SK-N-SH (cell line): ENCODE results near the gene PTTG1IP. TPM values are rescaled to one million over a fixed set of nuclear protein-coding genes. Genes with fewer than 3 reads are reported as not detected.
A peak's percentile ranks its signal among the peaks of the same experiment; 100 is the strongest.

Experiments used
- CTCF ChIA-PET: fragments of 300-600, 350-600 bp; formaldehyde crosslinking; extraction: SDS; loops from one replicate; lab custom pipeline; 2021; lab: Yijun Ruan, JAX
- POLR2A ChIA-PET: fragments of 350-600 bp; sonication (Branson Sonifier 250); formaldehyde crosslinking; extraction: SDS; loops from one replicate; lab custom pipeline; 2020; ENCODE audit warnings: antibody characterized with exemption, inconsistent platforms; lab: Yijun Ruan, JAX
- DNase-seq: peaks from one replicate; pipeline ENCODE4 v3.0.0; 2012
- H2AFZ ChIP-seq: fragments of 200-600 bp; sonication (generic); 2 replicates; pipeline ENCODE4 v1.8.1; 2016; ENCODE audit warnings: antibody characterized with exemption, mild to moderate bottlenecking, low read depth
- H3F3A ChIP-seq: fragments of 200-600 bp; sonication (generic); replicated peaks from 2 replicates; pipeline ENCODE3; 2016; ENCODE audit warnings: antibody characterized with exemption, mild to moderate bottlenecking; ENCODE audit not compliant: insufficient read depth
- H3K27ac ChIP-seq, 2 experiments: fragments of 200-500 bp in 1 of 2; fragments of 200-600 bp in 1 of 2; sonication (Bioruptor generic) in 1 of 2; sonication (generic), shearing (Covaris generic) in 1 of 2; 2 replicates each; pipeline versions ENCODE4 v1.5.1 to v1.6.1; 2014 to 2016; ENCODE audit warnings: low read depth in 2 of 2, inconsistent platforms in 1 of 2, low read length in 1 of 2, mild to moderate bottlenecking in 1 of 2, mixed read lengths in 1 of 2
- H3K27me3 ChIP-seq: fragments of 200-600 bp; sonication (generic), shearing (Covaris generic); 2 replicates; pipeline ENCODE4 v1.6.1; 2016; ENCODE audit warnings: mixed run types; ENCODE audit not compliant: insufficient read depth
- H3K36me3 ChIP-seq, 2 experiments: fragments of 200-500 bp in 1 of 2; fragments of 200-600 bp in 1 of 2; sonication (Bioruptor generic) in 1 of 2; sonication (generic) in 1 of 2; replicated peaks in 1 of 2; 2 replicates each; pipeline versions ENCODE3 to v1.5.1; 2014 to 2016; ENCODE audit warnings: low read length in 1 of 2, mild to moderate bottlenecking in 1 of 2; ENCODE audit not compliant: insufficient read depth in 2 of 2, control insufficient read depth in 1 of 2
- H3K4me1 ChIP-seq, 2 experiments: fragments of 200-500 bp in 1 of 2; fragments of 200-600 bp in 1 of 2; sonication (Bioruptor generic) in 1 of 2; sonication (generic), shearing (Covaris generic) in 1 of 2; 2 replicates each; pipeline versions ENCODE4 v1.5.1 to v1.6.1; 2014 to 2016; ENCODE audit warnings: low read depth in 1 of 2, low read length in 1 of 2, mixed run types in 1 of 2; ENCODE audit not compliant: insufficient read depth in 2 of 2, control insufficient read depth in 1 of 2
- H3K4me2 ChIP-seq: fragments of 200-600 bp; sonication (generic), shearing (Covaris generic); 2 replicates; pipeline ENCODE4 v1.6.1; 2017; ENCODE audit warnings: mixed run types
- H3K4me3 ChIP-seq, 2 experiments: fragments of 200-500 bp in 1 of 2; fragments of 200-600 bp in 1 of 2; sonication (Bioruptor generic) in 1 of 2; sonication (generic), shearing (Covaris generic) in 1 of 2; 2 replicates each; pipeline versions ENCODE4 v1.5.1 to v1.8.1; 2014 to 2016; ENCODE audit warnings: low read depth in 2 of 2, inconsistent platforms in 1 of 2, low read length in 1 of 2, mild to moderate bottlenecking in 1 of 2, mixed read lengths in 1 of 2, moderate library complexity in 1 of 2
- H3K79me2 ChIP-seq: fragments of 200-600 bp; sonication (generic); 2 replicates; pipeline ENCODE4 v1.8.1; 2017; ENCODE audit warnings: mild to moderate bottlenecking; ENCODE audit not compliant: insufficient read depth
- H3K9ac ChIP-seq: fragments of 200-600 bp; sonication (generic); 2 replicates; pipeline ENCODE4 v1.6.1; 2017; ENCODE audit warnings: mixed run types
- H3K9me2 ChIP-seq: fragments of 200-600 bp; sonication (generic); 2 replicates; pipeline ENCODE4 v1.6.1; 2017; ENCODE audit warnings: mixed run types
- H3K9me3 ChIP-seq: fragments of 200-600 bp; sonication (generic); 2 replicates; pipeline ENCODE4 v1.6.1; 2017; ENCODE audit warnings: mixed run types, mild to moderate bottlenecking, moderate library complexity
- H4K20me1 ChIP-seq: fragments of 200-600 bp; sonication (generic); 2 replicates; pipeline ENCODE4 v1.6.1; 2017; ENCODE audit warnings: mild to moderate bottlenecking, mixed run types; ENCODE audit not compliant: insufficient read depth
- CHD2 ChIP-seq: fragments of 150-350 bp; IDR thresholded peaks from 2 replicates; pipeline ENCODE4 v1.6.1; 2018; ENCODE audit warnings: low read length; ENCODE audit not compliant: partially characterized antibody
- ELF1 ChIP-seq: IDR thresholded peaks from 2 replicates; pipeline ENCODE4 v1.4.0; 2012
- FOSL2 ChIP-seq: IDR thresholded peaks from 2 replicates; pipeline ENCODE4 v1.4.0; 2012; ENCODE audit warnings: low read depth, mild to moderate bottlenecking, moderate library complexity, borderline replicate concordance
- FOXJ3 ChIP-seq: sonication (generic); formaldehyde crosslinking; IDR thresholded peaks from 2 replicates; pipeline ENCODE4 v1.5.1; 2020; ENCODE audit warnings: mild to moderate bottlenecking, missing genetic modification reagents
- GABPA ChIP-seq: IDR thresholded peaks from 2 replicates; pipeline ENCODE4 v1.4.0; 2012; ENCODE audit warnings: low read depth, mild to moderate bottlenecking
- MXI1 ChIP-seq: IDR thresholded peaks from 2 replicates; pipeline ENCODE4 v1.6.1; 2012; ENCODE audit warnings: mild to moderate bottlenecking, low read depth, low read length, improper control_type of control experiment
- NRF1 ChIP-seq: IDR thresholded peaks from 2 replicates; pipeline ENCODE4 v1.6.1; 2012; ENCODE audit warnings: low read depth, mild to moderate bottlenecking, low read length
- POLR2AphosphoS5 ChIP-seq: IDR thresholded peaks from 2 replicates; pipeline ENCODE4 v1.6.1; 2012; ENCODE audit warnings: low read depth, low read length
- RCOR1 ChIP-seq: fragments of 150-350 bp; IDR thresholded peaks from 2 replicates; pipeline ENCODE4 v1.6.1; 2017; ENCODE audit warnings: antibody characterized with exemption, low read length
- SIN3A ChIP-seq: IDR thresholded peaks from 2 replicates; pipeline ENCODE4 v1.6.1; 2012; ENCODE audit warnings: low read depth, mild to moderate bottlenecking, low read length, moderate library complexity, borderline replicate concordance
- TAF1 ChIP-seq: IDR thresholded peaks from 2 replicates; pipeline ENCODE4 v1.6.1; 2012; ENCODE audit warnings: low read depth, mild to moderate bottlenecking, low read length, moderate library complexity, borderline replicate concordance
- YY1 ChIP-seq: IDR thresholded peaks from 2 replicates; pipeline ENCODE4 v1.4.0; 2012; ENCODE audit warnings: low read depth, mild to moderate bottlenecking
- WGBS: methylation state at CpG from one replicate; pipeline ENCODE4 v1.1.6; 2017; ENCODE audit warnings: low lambda C conversion rate; 5-methylcytosine and 5-hydroxymethylcytosine counted together
- polyA plus RNA-seq, 3 experiments: library from polyadenylated mRNA; depleted of rRNA; stranded (reverse); fragments of >200 nt; gene quantifications; 2 replicates each; pipeline ENCODE4 v1.2.3, GENCODE V29; 2012
- TF ChIP-seq, protein P1 (sequence below): IDR thresholded peaks from 2 replicates; pipeline ENCODE4 v1.6.1; 2012; ENCODE audit warnings: mild to moderate bottlenecking, low read depth, low read length, moderate library complexity
- TF ChIP-seq, protein P2 (sequence below): IDR thresholded peaks from 2 replicates; pipeline ENCODE4 v1.4.0; 2012; ENCODE audit warnings: low read depth
- TF ChIP-seq, protein P3 (sequence below): fragments of 150-350 bp; IDR thresholded peaks from 2 replicates; pipeline ENCODE4 v1.6.1; 2016; ENCODE audit warnings: mild to moderate bottlenecking, low read depth, low read length

The PTTG1IP gene
- polyA plus RNA-seq, 1 of the 3 experiments (the other 2 are of a cell fraction) = 171 TPM

DNA sequence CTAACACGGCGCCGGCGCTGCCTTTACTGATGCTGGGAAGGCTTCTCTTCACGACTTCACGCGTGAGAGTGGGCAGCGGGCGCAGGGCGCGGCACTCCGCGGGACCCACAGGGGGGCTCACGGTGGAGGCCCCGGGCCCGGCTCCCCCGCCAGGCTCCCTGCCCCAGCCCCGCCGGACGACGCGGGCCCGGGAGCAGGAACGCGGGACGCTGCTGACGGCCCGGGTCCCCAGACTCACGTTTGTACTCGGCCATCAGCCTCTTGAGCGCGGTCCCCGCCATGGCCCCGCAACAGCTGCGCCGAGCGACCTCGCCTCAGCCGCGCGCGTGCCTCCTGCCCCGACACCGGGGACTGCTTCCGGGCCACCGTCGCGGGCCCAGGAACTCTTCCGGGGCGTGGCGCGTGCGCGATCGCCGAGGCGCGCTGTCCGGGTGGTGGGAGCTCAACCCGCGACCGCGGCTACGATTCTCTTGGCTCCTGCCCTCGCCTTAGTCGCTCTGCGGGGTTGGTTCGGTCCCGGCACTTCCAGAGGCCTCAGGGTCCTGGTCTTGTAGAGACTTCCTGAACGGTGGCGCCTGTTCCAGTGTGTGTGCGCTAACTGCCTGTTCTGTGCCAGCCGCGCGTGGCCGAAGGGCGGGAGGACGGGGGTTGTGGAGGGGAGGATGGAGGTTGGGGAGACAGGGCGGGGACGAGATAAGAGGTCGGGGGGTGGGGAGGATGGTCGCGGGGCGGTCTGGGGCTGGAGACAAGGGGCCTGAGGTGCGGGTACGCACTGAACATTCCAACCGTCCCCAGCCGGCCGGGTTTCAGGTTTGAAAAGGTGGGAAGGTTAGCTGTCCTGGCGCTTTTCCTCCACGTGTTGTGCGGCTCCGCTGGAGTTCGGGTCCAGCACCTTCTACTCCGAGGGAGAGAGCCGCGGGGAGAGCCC is 71.8 kb downstream of the PTTG1IP start, which contains the start of gene UBE2G2:
TSS of gene UBE2G2 (minus strand) at position 353 of the 928 bp plus-strand sequence. CDS start at position 281, 72 bp downstream.
- Histone ChIP-seq H3K4me3 (peak within 1 kb of the TSS; percentile 60 to 97), H3K27me3 (no peaks in the 10 kb centered on the region), H2AFZ (peak within 1 kb of the TSS; percentile 83; the same call in 1 of the 2 replicates), H3K79me2 (peaks cover 52% of the 10 kb centered on the region), H3K36me3 (peaks cover 37 to 46% of the 10 kb centered on the region in 2 experiments), H3K4me2 (peak within 1 kb of the TSS; percentile 81), H3F3A (peaks cover 11% of the 10 kb centered on the region), H3K9ac (peak within 1 kb of the TSS; percentile 77), H3K9me2 (no peaks in the 10 kb centered on the region), H3K27ac (peak within 1 kb of the TSS; percentile 36 to 91; a peak in 3 of 4 replicates), H3K4me1 (peaks cover 0 to 35% of the 10 kb centered on the region in 2 experiments; a peak in 2 of 4 replicates), H3K9me3 (no peaks in the 10 kb centered on the region), H4K20me1 (peaks cover 34% of the 10 kb centered on the region)
- POLR2A ChIA-PET = interaction anchor here (0.6 to 1.8 kb wide), 6 partner anchors 9 to 414 kb away, joined by 3 to 11 read pairs (median 5); partner anchors contain the start of genes PTTG1IP and SUMO3
- TF ChIP-seq FOXJ3 (CRISPR knock-in tag) = no peak
- TF ChIP-seq, protein P1, sequence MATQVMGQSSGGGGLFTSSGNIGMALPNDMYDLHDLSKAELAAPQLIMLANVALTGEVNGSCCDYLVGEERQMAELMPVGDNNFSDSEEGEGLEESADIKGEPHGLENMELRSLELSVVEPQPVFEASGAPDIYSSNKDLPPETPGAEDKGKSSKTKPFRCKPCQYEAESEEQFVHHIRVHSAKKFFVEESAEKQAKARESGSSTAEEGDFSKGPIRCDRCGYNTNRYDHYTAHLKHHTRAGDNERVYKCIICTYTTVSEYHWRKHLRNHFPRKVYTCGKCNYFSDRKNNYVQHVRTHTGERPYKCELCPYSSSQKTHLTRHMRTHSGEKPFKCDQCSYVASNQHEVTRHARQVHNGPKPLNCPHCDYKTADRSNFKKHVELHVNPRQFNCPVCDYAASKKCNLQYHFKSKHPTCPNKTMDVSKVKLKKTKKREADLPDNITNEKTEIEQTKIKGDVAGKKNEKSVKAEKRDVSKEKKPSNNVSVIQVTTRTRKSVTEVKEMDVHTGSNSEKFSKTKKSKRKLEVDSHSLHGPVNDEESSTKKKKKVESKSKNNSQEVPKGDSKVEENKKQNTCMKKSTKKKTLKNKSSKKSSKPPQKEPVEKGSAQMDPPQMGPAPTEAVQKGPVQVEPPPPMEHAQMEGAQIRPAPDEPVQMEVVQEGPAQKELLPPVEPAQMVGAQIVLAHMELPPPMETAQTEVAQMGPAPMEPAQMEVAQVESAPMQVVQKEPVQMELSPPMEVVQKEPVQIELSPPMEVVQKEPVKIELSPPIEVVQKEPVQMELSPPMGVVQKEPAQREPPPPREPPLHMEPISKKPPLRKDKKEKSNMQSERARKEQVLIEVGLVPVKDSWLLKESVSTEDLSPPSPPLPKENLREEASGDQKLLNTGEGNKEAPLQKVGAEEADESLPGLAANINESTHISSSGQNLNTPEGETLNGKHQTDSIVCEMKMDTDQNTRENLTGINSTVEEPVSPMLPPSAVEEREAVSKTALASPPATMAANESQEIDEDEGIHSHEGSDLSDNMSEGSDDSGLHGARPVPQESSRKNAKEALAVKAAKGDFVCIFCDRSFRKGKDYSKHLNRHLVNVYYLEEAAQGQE = no peak
- peak; percentile 83 for TF ChIP-seq POLR2AphosphoS5
- peak; percentile 91; the same call in 1 of the 2 replicates for TF ChIP-seq MXI1
- TF ChIP-seq GABPA = peak; percentile 97
- 0 out of 2 replicates have a peak, but pooled peaks have one; percentile 26 for TF ChIP-seq ELF1
- TF ChIP-seq, protein P2, sequence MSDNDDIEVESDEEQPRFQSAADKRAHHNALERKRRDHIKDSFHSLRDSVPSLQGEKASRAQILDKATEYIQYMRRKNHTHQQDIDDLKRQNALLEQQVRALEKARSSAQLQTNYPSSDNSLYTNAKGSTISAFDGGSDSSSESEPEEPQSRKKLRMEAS = peak; percentile 99
- peak; percentile 66 for TF ChIP-seq CHD2
- no peak for TF ChIP-seq FOSL2
- TF ChIP-seq, protein P3, sequence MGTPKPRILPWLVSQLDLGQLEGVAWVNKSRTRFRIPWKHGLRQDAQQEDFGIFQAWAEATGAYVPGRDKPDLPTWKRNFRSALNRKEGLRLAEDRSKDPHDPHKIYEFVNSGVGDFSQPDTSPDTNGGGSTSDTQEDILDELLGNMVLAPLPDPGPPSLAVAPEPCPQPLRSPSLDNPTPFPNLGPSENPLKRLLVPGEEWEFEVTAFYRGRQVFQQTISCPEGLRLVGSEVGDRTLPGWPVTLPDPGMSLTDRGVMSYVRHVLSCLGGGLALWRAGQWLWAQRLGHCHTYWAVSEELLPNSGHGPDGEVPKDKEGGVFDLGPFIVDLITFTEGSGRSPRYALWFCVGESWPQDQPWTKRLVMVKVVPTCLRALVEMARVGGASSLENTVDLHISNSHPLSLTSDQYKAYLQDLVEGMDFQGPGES = no peak
- no peak for TF ChIP-seq RCOR1
- peak; percentile 58 for TF ChIP-seq TAF1
- TF ChIP-seq YY1 = peak; percentile 35
- TF ChIP-seq SIN3A = peak; percentile 70; the same call in 1 of the 2 replicates
- peak; percentile 71 for TF ChIP-seq NRF1
- peak; percentile 98 for DNase-seq
- CTCF ChIA-PET = interaction anchor here (0.8 to 6.2 kb wide), 23 partner anchors 8 to 335 kb away, joined by 3 to 54 read pairs (median 8); partner anchors contain the start of genes PTTG1IP and TSPEAR
- WGBS = 2% methylated on average over 34 of the region's 97 CpGs
